Ovary (tissue), 3 donors: Measurements from ENCODE around the gene RPL23.

Source experiments
- EP300 ChIP-seq: sonication (generic); formaldehyde crosslinking; IDR thresholded peaks from one replicate; pipeline ENCODE4 v1.6.1; 2017; ENCODE audit warnings: antibody characterized with exemption
- POLR2A ChIP-seq: fragments of 450-650 bp; IDR thresholded peaks from one replicate; pipeline ENCODE4 v1.6.1; 2017; ENCODE audit warnings: antibody characterized with exemption, mild to moderate bottlenecking, moderate library complexity
- TF ChIP-seq, protein P1 (sequence below), 3 donors: fragments of 450-650 bp in 2 of 3; fragments of 200-600 bp in 1 of 3; IDR thresholded peaks; one replicate each; pipeline versions ENCODE4 v1.5.1 to v1.8.0; 2016 to 2022; ENCODE audit warnings: antibody characterized with exemption in 3 of 3, mild to moderate bottlenecking in 1 of 3
- donor health status: DM: no; HTN: no; CAD: no.

DNA sequence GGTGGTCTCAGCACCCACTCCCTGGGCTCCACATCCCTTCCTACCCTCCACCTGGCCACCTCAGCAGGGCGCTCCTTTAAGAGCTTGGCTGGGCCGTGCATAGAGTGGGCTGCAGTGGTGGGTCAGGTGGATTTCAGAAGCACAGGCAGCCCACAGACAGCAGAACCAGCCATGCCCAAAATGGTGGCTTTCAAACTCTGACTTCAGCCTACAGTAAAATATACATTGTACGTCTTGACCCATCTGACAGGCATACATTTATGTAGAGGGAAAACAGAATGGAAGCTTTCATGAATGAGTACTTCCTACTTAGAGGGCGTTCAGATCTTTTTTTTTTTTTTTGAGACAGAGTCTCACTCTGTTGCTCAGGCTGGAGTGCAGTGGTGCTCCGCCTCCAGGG is 45.9 kb upstream of the RPL23 start:
- TF ChIP-seq, protein P1, sequence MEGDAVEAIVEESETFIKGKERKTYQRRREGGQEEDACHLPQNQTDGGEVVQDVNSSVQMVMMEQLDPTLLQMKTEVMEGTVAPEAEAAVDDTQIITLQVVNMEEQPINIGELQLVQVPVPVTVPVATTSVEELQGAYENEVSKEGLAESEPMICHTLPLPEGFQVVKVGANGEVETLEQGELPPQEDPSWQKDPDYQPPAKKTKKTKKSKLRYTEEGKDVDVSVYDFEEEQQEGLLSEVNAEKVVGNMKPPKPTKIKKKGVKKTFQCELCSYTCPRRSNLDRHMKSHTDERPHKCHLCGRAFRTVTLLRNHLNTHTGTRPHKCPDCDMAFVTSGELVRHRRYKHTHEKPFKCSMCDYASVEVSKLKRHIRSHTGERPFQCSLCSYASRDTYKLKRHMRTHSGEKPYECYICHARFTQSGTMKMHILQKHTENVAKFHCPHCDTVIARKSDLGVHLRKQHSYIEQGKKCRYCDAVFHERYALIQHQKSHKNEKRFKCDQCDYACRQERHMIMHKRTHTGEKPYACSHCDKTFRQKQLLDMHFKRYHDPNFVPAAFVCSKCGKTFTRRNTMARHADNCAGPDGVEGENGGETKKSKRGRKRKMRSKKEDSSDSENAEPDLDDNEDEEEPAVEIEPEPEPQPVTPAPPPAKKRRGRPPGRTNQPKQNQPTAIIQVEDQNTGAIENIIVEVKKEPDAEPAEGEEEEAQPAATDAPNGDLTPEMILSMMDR (IDR thresholded peaks at IDR 0.05): no peak
- TF ChIP-seq POLR2A (no peak), EP300 (no peak)
